IMR-90 (cell line): Measurements from ENCODE around the gene SLC26A11. TPM values are rescaled to one million over a fixed set of nuclear protein-coding genes. Genes with fewer than 3 reads are reported as not detected.

Experiments
- ATAC-seq: fragments of 200-7000 bp; cut with Tn5 transposase; 2 replicates; pipeline ENCODE4 v1.9.1; 2020; ENCODE audit warnings: low read depth, mild to moderate bottlenecking, moderate library complexity
- BruUV-seq: library from RNA; stranded (reverse); fragments of 400-500 nt; replicated peaks from 2 replicates; lab custom pipeline; 2021; lab: Mats Ljungman, UMichigan
- CTCF ChIA-PET: fragments of 300-600 bp; formaldehyde crosslinking; extraction: SDS; loops from one replicate; lab custom pipeline; 2021; ENCODE audit warnings: antibody characterized with exemption; lab: Yijun Ruan, JAX
- POLR2A ChIA-PET: fragments of 300-600 bp; sonication (Branson Sonifier 250); formaldehyde crosslinking; loops from one replicate; lab custom pipeline; 2022; ENCODE audit warnings: antibody characterized with exemption; ENCODE audit not compliant: unreplicated experiment; lab: Charles Lee
- DNase-seq: peaks from one replicate; pipeline ENCODE4 v3.0.0; 2013
- H2AFZ ChIP-seq: replicated peaks from 2 replicates; pipeline ENCODE3; 2013; ENCODE audit warnings: low read length, mild to moderate bottlenecking; ENCODE audit not compliant: poor library complexity
- H2AK5ac ChIP-seq: 2 replicates; pipeline ENCODE4 v1.6.1; 2013; ENCODE audit warnings: low read depth, low read length, inconsistent platforms
- H2AK9ac ChIP-seq: replicated peaks from 2 replicates; pipeline ENCODE3; 2013; ENCODE audit warnings: mild to moderate bottlenecking, low read depth, low read length, moderate library complexity; ENCODE audit not compliant: poor library complexity
- H2BK120ac ChIP-seq: 2 replicates; pipeline ENCODE4 v1.6.1; 2013; ENCODE audit warnings: low read depth, low read length, inconsistent platforms
- H2BK15ac ChIP-seq: 3 replicates; pipeline ENCODE4 v1.6.1; 2013; ENCODE audit warnings: low read depth, low read length, inconsistent platforms
- H2BK20ac ChIP-seq: 2 replicates; pipeline ENCODE4 v1.6.1; 2013; ENCODE audit warnings: low read depth, mild to moderate bottlenecking, inconsistent platforms, low read length, moderate library complexity
- H2BK5ac ChIP-seq: 2 replicates; pipeline ENCODE4 v1.6.1; 2013; ENCODE audit warnings: mild to moderate bottlenecking, low read depth, low read length, inconsistent platforms; ENCODE audit not compliant: poor library complexity, severe bottlenecking
- H3K14ac ChIP-seq: replicated peaks from 2 replicates; pipeline ENCODE4 v1.6.1; 2013; ENCODE audit warnings: low read depth, low read length, inconsistent platforms
- H3K18ac ChIP-seq: 2 replicates; pipeline ENCODE4 v1.6.1; 2013; ENCODE audit warnings: low read depth, low read length, control low read depth
- H3K23ac ChIP-seq: 2 replicates; pipeline ENCODE4 v1.6.1; 2013; ENCODE audit warnings: low read depth, low read length, inconsistent platforms
- H3K27ac ChIP-seq: 2 replicates; pipeline ENCODE4 v1.5.1; 2013; ENCODE audit warnings: mild to moderate bottlenecking, control low read depth, low read length; ENCODE audit not compliant: insufficient read depth
- H3K27me3 ChIP-seq: 2 replicates; pipeline ENCODE4 v1.6.1; 2013; ENCODE audit warnings: low read length; ENCODE audit not compliant: control insufficient read depth, insufficient read depth
- H3K36me3 ChIP-seq: 2 replicates; pipeline ENCODE4 v1.6.1; 2013; ENCODE audit warnings: low read length, mixed read lengths; ENCODE audit not compliant: control insufficient read depth, insufficient read depth
- H3K4ac ChIP-seq: 2 replicates; pipeline ENCODE4 v1.6.1; 2013; ENCODE audit warnings: low read depth, low read length, inconsistent platforms
- H3K4me1 ChIP-seq: 2 replicates; pipeline ENCODE4 v1.6.1; 2013; ENCODE audit warnings: low read length, mixed read lengths; ENCODE audit not compliant: control insufficient read depth, insufficient read depth
- H3K4me2 ChIP-seq: 2 replicates; pipeline ENCODE4 v1.6.1; 2013; ENCODE audit warnings: low read depth, mild to moderate bottlenecking, control low read depth, low read length, moderate library complexity
- H3K4me3 ChIP-seq: 2 replicates; pipeline ENCODE4 v1.5.1; 2013; ENCODE audit warnings: low read depth, mild to moderate bottlenecking, control low read depth, low read length, moderate library complexity; ENCODE audit not compliant: insufficient read depth
- H3K56ac ChIP-seq: 2 replicates; pipeline ENCODE4 v1.6.1; 2013; ENCODE audit warnings: low read length, inconsistent platforms; ENCODE audit not compliant: insufficient read depth; ENCODE audit errors: extremely low read depth
- H3K79me1 ChIP-seq, 2 experiments: 2 replicates each; pipeline ENCODE4 v1.6.1; 2013; ENCODE audit warnings: low read length in 2 of 2, inconsistent platforms in 1 of 2, low read depth in 1 of 2
- H3K9ac ChIP-seq: 2 replicates; pipeline ENCODE4 v1.6.1; 2013; ENCODE audit warnings: low read depth, low read length, control low read depth
- H3K9me1 ChIP-seq: 2 replicates; pipeline ENCODE4 v1.6.1; 2013; ENCODE audit warnings: low read length, inconsistent platforms; ENCODE audit not compliant: insufficient read depth
- H3K9me3 ChIP-seq: 2 replicates; pipeline ENCODE4 v1.6.1; 2013; ENCODE audit warnings: low read length; ENCODE audit not compliant: control insufficient read depth, insufficient read depth
- H4K20me1 ChIP-seq: 2 replicates; pipeline ENCODE4 v1.6.1; 2013; ENCODE audit warnings: low read length, inconsistent platforms; ENCODE audit not compliant: insufficient read depth
- H4K5ac ChIP-seq: 2 replicates; pipeline ENCODE4 v1.6.1; 2013; ENCODE audit warnings: mild to moderate bottlenecking, low read depth, low read length, control low read depth
- H4K8ac ChIP-seq, 2 experiments: 2 replicates each; pipeline ENCODE4 v1.6.1; 2013; ENCODE audit warnings: low read depth in 2 of 2, low read length in 2 of 2, control low read depth in 1 of 2, inconsistent platforms in 1 of 2
- H4K91ac ChIP-seq: 2 replicates; pipeline ENCODE4 v1.6.1; 2013; ENCODE audit warnings: low read depth, low read length, inconsistent platforms; ENCODE audit not compliant: insufficient read depth
- BHLHE40 ChIP-seq: fragments of 150-350 bp; IDR thresholded peaks from 2 replicates; pipeline ENCODE4 v1.6.1; 2016; ENCODE audit warnings: mild to moderate bottlenecking, low read depth, low read length
- CEBPB ChIP-seq: IDR thresholded peaks from 2 replicates; pipeline ENCODE4 v1.6.1; 2012; ENCODE audit warnings: low read depth, low read length, improper control_type of control experiment
- MXI1 ChIP-seq: IDR thresholded peaks from 2 replicates; pipeline ENCODE4 v1.6.1; 2012; ENCODE audit warnings: low read depth, mild to moderate bottlenecking, low read length, moderate library complexity, borderline replicate concordance
- RAD21 ChIP-seq: IDR thresholded peaks from 2 replicates; pipeline ENCODE4 v1.6.1; 2012; ENCODE audit warnings: low read length, improper control_type of control experiment
- RCOR1 ChIP-seq: IDR thresholded peaks from 2 replicates; pipeline ENCODE4 v1.6.1; 2012; ENCODE audit warnings: mild to moderate bottlenecking, low read length, improper control_type of control experiment; ENCODE audit not compliant: insufficient replicate concordance
- RFX5 ChIP-seq: IDR thresholded peaks from 2 replicates; pipeline ENCODE4 v1.8.0; 2012; ENCODE audit warnings: low read depth, mild to moderate bottlenecking, low read length, moderate library complexity
- WGBS, 2 experiments: methylation state at CpG; one replicate each; pipeline versions ENCODE4 v1.1.5 to v1.1.7; 2013; ENCODE audit warnings: missing lambda C conversion rate in 2 of 2; ENCODE audit not compliant: insufficient read length in 1 of 2; ENCODE audit errors: extremely low coverage in 2 of 2; 5-methylcytosine and 5-hydroxymethylcytosine counted together
- dilution Hi-C: fragments of 300-500 bp; cut with HindIII; formaldehyde crosslinking; loops from one replicate; pipeline ENCODE4 v1.14.3; 2018; ENCODE audit warnings: low sequenced_read_pairs; ENCODE audit not compliant: unreplicated experiment
- in situ Hi-C: fragments of 300-500 bp; cut with MboI; formaldehyde crosslinking; loops from 3 replicates; pipeline ENCODE4 v1.14.3; 2019; ENCODE audit warnings: low sequenced_read_pairs, inconsistent platforms, mixed read lengths
- intact Hi-C: fragments of 100-400 bp; cut with micrococcal nuclease; formaldehyde crosslinking; loops from 2 replicates; pipeline ENCODE4 v1.10.0; 2022
- polyA plus RNA-seq, 3 experiments: library from polyadenylated mRNA; depleted of rRNA; stranded (reverse); fragments of >200 nt; gene quantifications; 2 replicates each; pipeline ENCODE4 v1.2.3, GENCODE V29; 2012; ENCODE audit warnings: low replicate concordance in 1 of 3
- total RNA-seq: library from RNA; depleted of rRNA; stranded (reverse); fragments of >200 nt; gene quantifications from 2 replicates; pipeline ENCODE4 v1.2.3, GENCODE V29; 2012
- TF ChIP-seq, protein P1 (sequence below): conservative IDR thresholded peaks from 2 replicates; pipeline ENCODE4 v1.5.1; 2012; ENCODE audit warnings: mild to moderate bottlenecking, low read depth, low read length, improper control_type of control experiment

The SLC26A11 gene
- total and polyA plus RNA-seq, 2 of the 4 experiments (the other 2 are of a cell fraction), result 3.2 to 15.6 TPM

GRCh38 chr17:80251966-80252365, 31.7 kb downstream of the SLC26A11 start (continued):
- TF ChIP-seq CEBPB, result no peak
- TF ChIP-seq MXI1, result no peak
- no peak for TF ChIP-seq RAD21
- TF ChIP-seq BHLHE40, result no peak
- no peak for TF ChIP-seq RFX5

- Histone ChIP-seq H4K8ac (no peak overlapping the region), H3K4ac (no peak overlapping the region), H3K4me1 (peaks cover 8% of the 10 kb centered on the region), H3K18ac (no peak overlapping the region), H4K5ac (no peak overlapping the region), H3K9me3 (no peaks in the 10 kb centered on the region), H3K23ac (no peak overlapping the region), H3K27ac (no peak overlapping the region), H3K4me3 (no peak overlapping the region), H3K79me1 (no peaks in the 10 kb centered on the region), H3K36me3 (peaks cover 24% of the 10 kb centered on the region), H2AFZ (no peak overlapping the region), H2AK9ac (no peak overlapping the region), H3K27me3 (no peaks in the 10 kb centered on the region), H4K20me1 (no peaks in the 10 kb centered on the region), H2AK5ac (no peak overlapping the region), H3K9me1 (peaks cover 6% of the 10 kb centered on the region; the same call in 1 of the 2 replicates), H2BK5ac (no peak overlapping the region), H4K91ac (no peak overlapping the region), H3K14ac (no peak overlapping the region), H3K9ac (no peak overlapping the region), H3K56ac (no peak overlapping the region), H2BK20ac (peak overlapping the region; percentile 46), H2BK15ac (no peak overlapping the region), H3K4me2 (no peak overlapping the region), H2BK120ac (peak overlapping the region; percentile 48)
- BruUV-seq, result no TSS peak
- intact Hi-C loops (loop anchor here (10.0 kb wide), 1 partner anchor 168 kb away; no protein-coding TSS in a partner anchor), dilution Hi-C loops (no loop called here), in situ Hi-C loops (no loop called here)
- POLR2A ChIA-PET, result no interaction called here
- CTCF ChIA-PET, result no interaction called here
- TF ChIP-seq RAD21, result 0 out of 2 replicates have a peak, but pooled peaks have one; percentile 8
- no peak for TF ChIP-seq RCOR1
- TF ChIP-seq, protein P1, sequence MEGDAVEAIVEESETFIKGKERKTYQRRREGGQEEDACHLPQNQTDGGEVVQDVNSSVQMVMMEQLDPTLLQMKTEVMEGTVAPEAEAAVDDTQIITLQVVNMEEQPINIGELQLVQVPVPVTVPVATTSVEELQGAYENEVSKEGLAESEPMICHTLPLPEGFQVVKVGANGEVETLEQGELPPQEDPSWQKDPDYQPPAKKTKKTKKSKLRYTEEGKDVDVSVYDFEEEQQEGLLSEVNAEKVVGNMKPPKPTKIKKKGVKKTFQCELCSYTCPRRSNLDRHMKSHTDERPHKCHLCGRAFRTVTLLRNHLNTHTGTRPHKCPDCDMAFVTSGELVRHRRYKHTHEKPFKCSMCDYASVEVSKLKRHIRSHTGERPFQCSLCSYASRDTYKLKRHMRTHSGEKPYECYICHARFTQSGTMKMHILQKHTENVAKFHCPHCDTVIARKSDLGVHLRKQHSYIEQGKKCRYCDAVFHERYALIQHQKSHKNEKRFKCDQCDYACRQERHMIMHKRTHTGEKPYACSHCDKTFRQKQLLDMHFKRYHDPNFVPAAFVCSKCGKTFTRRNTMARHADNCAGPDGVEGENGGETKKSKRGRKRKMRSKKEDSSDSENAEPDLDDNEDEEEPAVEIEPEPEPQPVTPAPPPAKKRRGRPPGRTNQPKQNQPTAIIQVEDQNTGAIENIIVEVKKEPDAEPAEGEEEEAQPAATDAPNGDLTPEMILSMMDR, result peak; percentile 27
- ATAC-seq (no peak), DNase-seq (no peak)
- WGBS, 2 experiments, result 51% methylated on average over 5 of the region's 13 CpGs; no CpG with 5 or more reads in 1 of the 2 experiments
Measured at GRCh38 chr17:80252871-80253270, 32.6 kb downstream of the SLC26A11 start.
